Astrocyte of the spinal cord (primary cell): ENCODE measurements around the gene HEXA.
A peak's percentile ranks its signal among the peaks of the same experiment; 100 is the strongest.

Experiments used
- DNase-seq: peaks from one replicate; pipeline ENCODE4 v3.0.0; 2011; ENCODE audit warnings: low read depth, low spot score
- H3K4me3 ChIP-seq: 2 replicates; pipeline ENCODE4 v1.5.1; 2011; ENCODE audit warnings: low read depth, mild to moderate bottlenecking, low read length, moderate library complexity
- CTCF ChIP-seq: IDR thresholded peaks from 2 replicates; pipeline ENCODE4 v1.5.1; 2012; ENCODE audit warnings: low read depth, mild to moderate bottlenecking, low read length, inconsistent platforms
- in situ Hi-C: cut with HindIII; loops from 2 replicates; pipeline ENCODE4 v1.10.0; 2017; ENCODE audit warnings: low sequenced_read_pairs

HEXA gene

GRCh38 chr15:72334842-72335241, 41.0 kb downstream of the HEXA start:
- DNase-seq = no peak
- no peak overlapping the region for H3K4me3 ChIP-seq
- in situ Hi-C loops = no loop called here
- no peak for TF ChIP-seq CTCF

- DNase-seq = no peak
- in situ Hi-C loops = no loop called here
- TF ChIP-seq CTCF = no peak
- H3K4me3 ChIP-seq = no peak overlapping the region
Observed at GRCh38 chr15:72331021-72331420, 44.8 kb downstream of the HEXA start.

- in situ Hi-C loops = no loop called here
- H3K4me3 ChIP-seq = no peak overlapping the region
- DNase-seq = no peak
- TF ChIP-seq CTCF = no peak
Observed at GRCh38 chr15:72323752-72324151, 52.1 kb downstream of the HEXA start.

GRCh38 chr15:72319985-72320671, 55.7 kb downstream of the HEXA start, which contains the start of gene CELF6:
Gene CELF6 (minus strand): TSS chr15:72320157. CDS start chr15:72319874, 283 bp downstream.
- H3K4me3 ChIP-seq = peak within 1 kb of the TSS; percentile 47
- peak; percentile 79 for DNase-seq
- in situ Hi-C loops = no loop called here
- no peak for TF ChIP-seq CTCF

GRCh38 chr15:72319360-72319984, 56.3 kb downstream of the HEXA start:
- H3K4me3 ChIP-seq = peak overlapping the region; percentile 47
- peak; percentile 52 for DNase-seq
- TF ChIP-seq CTCF = no peak
- in situ Hi-C loops = no loop called here

GRCh38 chr15:72318408-72318942, 57.3 kb downstream of the HEXA start:
- no peak for DNase-seq
- TF ChIP-seq CTCF = no peak
- no peak overlapping the region for H3K4me3 ChIP-seq
- in situ Hi-C loops = no loop called here
